Endothelial cell of umbilical vein (primary cell): ENCODE data around the gene C17orf75.

Experiments used
- CTCF ChIP-seq, 2 donors: IDR thresholded peaks; 1 replicate in 1 of 2; 2 replicates in 1 of 2; pipeline ENCODE4 v1.5.1; 2011; ENCODE audit warnings: low read length in 2 of 2, mild to moderate bottlenecking in 2 of 2, moderate library complexity in 2 of 2, control low read depth in 1 of 2, inconsistent platforms in 1 of 2, low read depth in 1 of 2; ENCODE audit not compliant: insufficient read depth in 1 of 2; ENCODE audit errors: extremely low read depth in 1 of 2
- EZH2 ChIP-seq: IDR thresholded peaks from 2 replicates; pipeline ENCODE4 v1.6.1; 2012; ENCODE audit warnings: borderline replicate concordance, low read depth, mild to moderate bottlenecking, moderate library complexity, low read length, inconsistent platforms; ENCODE audit not compliant: severe bottlenecking
- FOS ChIP-seq: IDR thresholded peaks from 2 replicates; pipeline ENCODE4 v1.6.1; 2011; ENCODE audit warnings: mild to moderate bottlenecking, low read length, moderate library complexity, borderline replicate concordance; ENCODE audit not compliant: insufficient read depth
- GATA2 ChIP-seq: IDR thresholded peaks from 2 replicates; pipeline ENCODE4 v1.7.0; 2011; ENCODE audit warnings: low read depth, mild to moderate bottlenecking, moderate library complexity, mixed read lengths, low read length; ENCODE audit not compliant: insufficient read length, insufficient read depth
- JUN ChIP-seq: IDR thresholded peaks from 2 replicates; pipeline ENCODE4 v1.6.1; 2011; ENCODE audit warnings: borderline replicate concordance, low read depth; ENCODE audit not compliant: insufficient read length, insufficient read depth
- MAX ChIP-seq: IDR thresholded peaks from 2 replicates; pipeline ENCODE4 v1.6.1; 2011; ENCODE audit not compliant: insufficient read depth, insufficient read length
- MYC ChIP-seq: IDR thresholded peaks from one replicate; pipeline ENCODE4 v1.6.1; 2011; ENCODE audit warnings: mild to moderate bottlenecking, low read depth, low read length
- POLR2A ChIP-seq: IDR thresholded peaks from 2 replicates; pipeline ENCODE4 v1.6.1; 2012; ENCODE audit warnings: low read depth, mild to moderate bottlenecking, control low read depth, low read length
- POLR2AphosphoS5 ChIP-seq: IDR thresholded peaks from 2 replicates; pipeline ENCODE4 v1.6.1; 2012; ENCODE audit warnings: low read depth, mild to moderate bottlenecking, control low read depth, low read length, moderate library complexity; ENCODE audit not compliant: insufficient read depth

- TF ChIP-seq POLR2A (no peak), EZH2 (no peak), CTCF (IDR thresholded peaks at IDR 0.05; ENCODE audit: extremely low read depth in 1 of 2, insufficient read depth in 1 of 2, low read depth in 1 of 2, low read length in 2 of 2) (no peak), MAX (no peak), MYC (no peak), FOS (no peak), JUN (no peak), POLR2AphosphoS5 (no peak), GATA2 (no peak)
Measured at GRCh38 chr17:32342603-32343325, 791 bp upstream of the C17orf75 start.
